Fibroblast of skin of left quadriceps (primary cell): Measurements from ENCODE around the gene GPATCH4.
"Not testable (repeated sequence)": the region's sequence is repeated elsewhere in the genome, so short reads cannot be mapped to it uniquely, and the experiment has no call there.

Source experiments
- DNase-seq, 2 experiments: peaks; one replicate each; pipeline ENCODE4 v3.0.0-alpha.2; 2013; ENCODE audit warnings: low read depth in 2 of 2

Gene GPATCH4

DNA sequence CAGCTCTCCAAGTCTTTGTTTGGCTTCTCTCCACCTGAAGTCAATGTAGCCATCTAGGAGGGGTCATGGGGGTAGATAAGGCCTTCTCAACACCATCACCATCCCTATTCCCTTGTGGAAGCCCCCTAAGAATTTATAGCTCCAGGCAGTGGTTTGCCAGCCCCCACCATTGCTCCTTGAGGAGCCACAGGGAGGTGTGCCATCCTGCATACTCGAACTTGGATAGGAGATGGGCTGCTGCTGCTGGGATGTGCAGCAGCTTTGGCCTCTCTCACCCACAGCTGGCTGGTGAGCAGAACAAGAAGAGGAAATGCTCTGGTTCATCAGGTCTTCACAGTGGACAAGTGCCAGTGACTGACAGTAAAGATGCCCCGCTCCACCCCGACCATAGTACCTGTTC is 4.9 kb downstream of the GPATCH4 start:
- DNase-seq = no peak

DNA sequence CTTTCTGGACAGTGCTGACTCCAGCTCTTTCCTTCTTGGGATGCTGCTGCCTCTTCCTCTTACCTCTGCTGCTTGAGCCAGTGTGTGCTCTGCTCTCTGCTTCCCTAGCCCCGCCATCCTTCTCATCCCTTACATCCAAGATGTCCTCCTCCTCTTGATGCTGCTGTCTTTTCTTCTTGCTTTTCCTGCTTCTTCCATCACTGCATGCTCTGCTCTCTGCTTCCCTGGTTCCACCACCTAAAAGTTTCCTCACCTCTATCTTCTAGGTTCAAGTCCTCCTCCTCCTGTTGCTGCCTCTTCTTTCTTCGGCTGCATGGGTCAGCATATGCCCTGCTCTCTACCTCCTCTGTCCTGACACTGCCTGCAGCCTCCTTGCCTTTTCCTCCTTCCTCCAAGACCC is 6.3 kb downstream of the GPATCH4 start:
- DNase-seq = no peak

DNA sequence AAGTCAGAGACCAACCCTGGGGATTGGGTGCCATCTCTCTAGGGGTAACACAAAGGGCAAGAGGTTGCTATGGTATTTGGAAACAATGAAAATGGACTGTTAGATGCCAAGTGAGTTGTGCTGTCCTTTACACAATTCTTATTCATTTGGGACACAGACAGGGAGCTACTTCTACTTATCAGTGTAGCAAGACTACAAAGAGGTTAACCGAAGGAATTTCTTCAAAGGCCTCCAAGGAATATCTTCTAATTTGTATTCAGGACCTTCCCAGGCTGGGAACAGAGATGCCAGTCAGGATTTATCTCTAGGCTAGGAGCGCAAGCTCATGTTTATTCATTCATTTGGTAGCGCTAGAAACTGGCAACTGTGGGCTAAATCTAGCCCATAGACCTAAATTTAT is 7.1 kb downstream of the GPATCH4 start:
- DNase-seq = no peak

DNA sequence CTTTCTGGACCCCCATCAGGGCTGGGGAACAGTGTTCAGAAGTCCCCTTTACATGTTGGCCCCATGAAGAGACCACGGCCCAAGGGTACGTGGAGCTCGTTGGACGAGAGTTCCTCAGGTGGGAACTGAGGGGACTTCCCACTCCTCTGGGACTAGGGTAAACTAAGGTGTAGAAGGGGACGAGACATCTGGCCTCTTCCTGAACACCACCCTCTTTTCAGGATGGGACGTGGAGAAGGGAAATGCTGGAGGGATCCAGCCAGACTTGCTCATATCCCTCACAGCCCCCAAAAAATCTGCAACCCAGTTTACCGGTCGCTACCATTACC is 7.7 kb downstream of the GPATCH4 start:
- DNase-seq = no peak

DNA sequence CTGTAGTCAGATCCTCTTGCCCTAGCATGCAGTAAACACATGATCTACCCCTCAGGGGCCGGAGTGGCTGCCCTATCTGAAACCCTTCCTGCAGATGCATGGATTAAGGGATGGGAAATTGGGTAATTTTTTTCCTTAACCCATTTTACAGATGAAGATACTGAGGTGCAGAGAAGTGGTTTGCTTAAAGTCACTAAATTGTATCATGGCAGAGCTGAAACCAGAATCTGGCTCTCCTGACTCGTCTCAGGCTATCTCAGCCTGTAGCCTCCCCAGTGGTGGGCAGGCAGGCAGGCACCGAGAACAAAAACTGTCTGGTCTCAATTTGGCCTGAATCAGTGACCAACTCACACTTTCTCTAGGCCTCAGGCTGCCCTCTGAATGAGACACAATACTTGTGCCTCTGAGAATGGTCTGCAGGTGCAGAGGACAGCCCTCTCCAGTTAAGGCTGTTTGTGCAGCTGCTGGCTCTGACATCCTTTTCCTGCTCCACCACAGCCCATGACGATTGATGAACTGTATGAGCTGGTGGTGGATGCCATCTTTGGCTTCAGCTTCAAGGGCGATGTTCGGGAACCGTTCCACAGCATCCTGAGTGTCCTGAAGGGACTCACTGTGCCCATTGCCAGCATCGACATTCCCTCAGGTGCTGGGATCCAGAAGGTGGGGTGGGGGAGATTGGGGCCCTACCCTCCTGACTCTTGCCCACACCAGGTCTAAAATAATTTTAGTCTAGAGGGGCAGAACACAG is 8.2 kb downstream of the GPATCH4 start:
- no peak for DNase-seq

DNA sequence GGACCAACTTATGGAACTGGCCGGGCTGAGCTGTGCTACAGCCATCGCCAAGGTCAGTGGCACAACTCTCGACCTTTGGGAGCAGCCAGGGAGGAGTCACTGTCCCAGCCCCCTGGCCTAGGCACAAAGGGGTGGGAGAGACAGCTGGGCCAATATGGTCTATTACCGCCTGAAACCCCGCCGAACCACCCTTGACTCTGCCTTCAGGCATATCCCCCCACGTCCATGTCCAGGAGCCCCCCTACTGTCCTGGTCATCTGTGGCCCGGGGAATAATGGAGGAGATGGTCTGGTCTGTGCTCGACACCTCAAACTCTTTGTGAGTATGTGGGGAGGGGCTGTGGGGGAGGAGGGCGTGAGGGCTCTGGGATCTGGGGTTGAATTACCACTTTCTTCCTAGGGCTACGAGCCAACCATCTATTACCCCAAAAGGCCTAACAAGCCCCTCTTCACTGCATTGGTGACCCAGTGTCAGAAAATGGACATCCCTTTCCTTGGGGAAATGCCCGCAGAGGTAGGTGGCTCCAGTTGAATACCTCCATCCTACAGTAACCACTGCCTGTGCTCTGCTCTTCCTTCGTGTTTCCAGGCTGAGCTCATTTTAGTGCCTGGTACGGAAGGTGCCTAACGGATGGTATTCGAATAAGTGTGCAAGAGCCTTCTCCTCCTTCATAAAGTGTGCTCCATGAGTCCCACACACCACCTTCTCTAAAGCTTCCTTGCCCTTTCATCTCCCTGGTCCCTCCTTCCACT is 8.9 kb downstream of the GPATCH4 start:
- DNase-seq = no peak

DNA sequence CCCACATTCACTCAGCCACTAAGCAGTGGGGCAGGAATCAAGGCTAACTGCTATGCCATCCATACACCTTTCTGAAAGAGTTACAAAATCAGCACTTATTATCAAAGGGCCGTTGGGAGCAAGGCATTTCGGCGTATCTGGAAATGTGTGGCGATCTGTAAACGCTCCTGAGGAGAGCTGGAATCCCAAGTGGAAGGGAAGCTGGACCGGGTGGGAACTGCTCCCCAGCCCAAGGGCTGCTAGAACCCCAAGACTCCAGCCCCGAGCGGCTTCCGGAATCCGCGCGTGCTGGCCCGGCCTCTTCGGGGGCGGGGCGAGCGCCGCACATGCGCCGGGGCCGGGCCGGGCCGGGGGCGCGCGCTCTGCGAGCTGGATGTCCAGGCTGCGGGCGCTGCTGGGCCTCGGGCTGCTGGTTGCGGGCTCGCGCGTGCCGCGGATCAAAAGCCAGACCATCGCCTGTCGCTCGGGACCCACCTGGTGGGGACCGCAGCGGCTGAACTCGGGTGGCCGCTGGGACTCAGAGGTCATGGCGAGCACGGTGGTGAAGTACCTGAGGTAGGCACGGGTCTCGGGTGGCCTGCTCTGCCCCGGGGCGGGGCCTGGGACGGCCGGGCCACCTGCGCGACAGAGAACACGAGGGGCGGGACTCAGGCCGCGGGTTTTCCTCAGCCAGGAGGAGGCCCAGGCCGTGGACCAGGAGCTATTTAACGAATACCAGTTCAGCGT is 9.7 kb downstream of the GPATCH4 start, which contains the start of gene NAXE:
Gene NAXE (plus strand): TSS at position 345 of the 726 bp plus-strand sequence. CDS start 29 bp downstream, at position 374.
- no peak for DNase-seq

DNA sequence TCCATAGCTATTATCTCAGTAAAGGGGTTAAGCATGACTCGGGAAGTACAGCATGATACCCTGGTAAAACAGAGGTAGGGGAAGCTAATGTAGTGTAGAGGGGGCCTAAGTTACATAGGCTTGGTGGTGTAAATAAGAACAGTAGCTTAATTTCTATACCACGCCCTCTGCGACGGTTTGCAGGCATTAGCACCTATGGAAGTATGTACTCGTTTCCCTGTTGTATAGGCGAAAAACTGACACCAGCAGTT is 10.2 kb downstream of the GPATCH4 start:
- no peak for DNase-seq

DNA sequence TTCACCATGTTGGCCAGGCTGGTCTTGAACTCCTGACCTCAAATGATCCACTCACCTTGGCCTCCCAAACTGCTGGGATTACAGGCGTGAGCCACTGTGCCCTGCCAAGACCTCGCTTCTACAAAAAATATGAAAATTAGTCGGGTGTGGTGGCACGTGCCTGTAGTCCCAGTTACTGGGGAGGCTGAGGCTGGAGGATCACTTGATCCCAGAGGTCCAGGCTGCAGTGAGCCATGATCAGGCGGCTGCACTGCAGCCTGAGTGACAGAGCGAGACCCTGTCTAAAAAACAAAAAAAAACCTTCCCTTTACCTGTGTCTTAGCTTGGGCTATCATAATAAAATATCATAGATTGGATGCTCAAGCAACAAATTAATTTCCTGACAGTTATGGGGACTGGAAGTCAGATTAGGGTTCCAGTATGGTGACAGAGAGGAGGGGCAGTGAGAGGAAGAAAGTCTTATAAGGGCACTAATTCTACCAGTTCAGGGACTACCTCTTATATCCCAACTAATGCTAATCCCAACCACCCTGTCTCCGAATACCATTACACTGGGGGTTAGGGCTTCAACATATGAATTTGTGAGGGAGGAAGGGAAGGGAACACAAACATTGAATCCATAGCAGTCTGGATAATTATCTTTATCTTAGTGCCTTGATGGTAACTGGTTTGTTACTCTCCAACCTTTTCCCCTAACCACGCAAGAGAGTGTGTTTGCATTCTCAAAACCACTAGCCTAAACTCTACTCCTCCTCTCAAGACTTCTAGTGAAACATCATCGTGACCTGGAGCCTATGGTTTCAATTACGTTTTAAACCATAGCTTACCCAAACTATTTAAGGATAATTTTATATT is 10.7 kb downstream of the GPATCH4 start:
- no peak for DNase-seq

DNA sequence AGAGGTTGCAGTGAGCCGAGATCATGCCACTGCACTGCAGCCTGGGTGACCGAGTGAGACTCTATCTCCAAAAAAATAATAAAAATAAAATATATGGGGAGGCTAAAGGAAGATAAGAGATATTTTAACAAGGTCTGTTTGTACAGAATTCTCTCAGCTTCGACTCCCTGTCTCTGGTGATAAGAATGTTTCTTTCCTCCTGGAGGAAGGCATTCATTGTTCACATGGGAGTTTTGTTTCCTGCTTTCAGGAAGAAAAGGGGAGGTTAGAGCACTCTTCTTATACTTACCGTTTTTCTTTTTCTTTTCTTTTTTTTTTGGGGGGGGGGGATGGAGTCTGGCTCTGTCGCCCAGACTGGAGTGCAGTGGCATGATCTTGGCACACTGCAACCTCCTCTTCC is 11.7 kb downstream of the GPATCH4 start:
- DNase-seq = no peak

DNA sequence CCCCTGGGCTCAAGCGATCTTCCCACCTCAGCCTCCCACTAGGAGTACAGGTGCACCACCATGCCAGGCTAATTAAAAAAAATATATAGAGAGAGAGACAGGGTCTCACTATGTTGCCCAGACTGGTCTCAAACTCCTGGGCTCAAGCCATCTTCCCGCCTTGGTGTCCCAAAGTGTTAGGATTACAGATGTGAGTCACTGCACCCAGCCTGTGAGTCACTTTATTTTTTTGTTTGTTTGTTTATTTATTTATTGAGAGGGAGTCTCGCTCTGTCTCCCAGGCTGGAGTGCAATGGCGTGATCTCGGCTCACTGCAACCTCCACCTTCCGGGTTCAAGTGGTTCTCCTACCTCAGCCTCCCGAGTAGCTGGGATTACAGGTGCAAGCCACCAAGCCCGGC is 13.4 kb downstream of the GPATCH4 start:
- not testable (repeated sequence) for DNase-seq

DNA sequence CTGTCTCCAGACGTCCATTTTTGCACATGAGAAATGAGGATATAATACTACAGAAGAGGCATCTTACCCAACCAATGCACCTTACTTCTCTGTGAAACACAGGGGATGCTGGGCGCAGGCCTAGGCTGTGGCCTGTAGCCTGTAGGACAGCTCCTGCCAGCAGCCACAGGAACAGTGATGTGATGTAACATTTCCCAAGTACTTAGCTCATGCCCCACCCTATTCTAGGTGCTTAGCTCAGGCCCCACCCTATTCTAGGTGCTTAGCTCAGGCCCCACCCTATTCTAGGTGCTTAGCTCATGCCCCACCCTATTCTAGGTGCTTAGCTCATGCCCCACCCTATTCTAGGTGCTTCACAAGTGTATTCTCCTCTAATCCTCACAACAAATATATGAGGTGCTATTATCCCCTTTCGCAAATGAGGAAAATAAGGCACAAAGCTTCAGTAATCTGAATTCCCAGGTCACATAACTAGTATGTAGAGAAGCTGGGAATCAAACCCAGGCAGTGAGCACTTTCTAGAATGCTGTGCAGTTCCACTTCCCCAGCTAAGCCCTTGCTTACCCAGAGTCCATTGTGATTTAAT is 14.3 kb downstream of the GPATCH4 start:
- no peak for DNase-seq

DNA sequence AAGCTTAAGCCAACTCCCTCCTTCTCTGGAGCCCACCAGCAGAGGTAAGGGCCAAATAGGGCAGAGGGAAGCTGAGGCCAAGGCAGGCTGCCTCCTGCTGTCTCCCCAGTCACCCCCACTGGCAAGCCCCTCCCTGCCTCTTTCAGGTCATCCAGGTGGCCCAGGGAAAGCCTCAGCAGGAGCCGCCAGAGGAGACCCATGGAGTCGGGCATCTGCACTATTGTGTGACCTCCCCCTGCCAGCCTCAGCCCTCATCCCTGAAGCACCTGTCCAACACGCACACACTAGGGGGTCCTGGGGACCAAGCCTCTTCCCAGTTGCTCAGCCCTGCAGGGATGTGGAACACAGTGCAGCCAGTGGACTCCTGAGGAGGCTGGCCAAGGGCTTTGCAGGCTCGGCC is 15.0 kb downstream of the GPATCH4 start:
- no peak for DNase-seq

DNA sequence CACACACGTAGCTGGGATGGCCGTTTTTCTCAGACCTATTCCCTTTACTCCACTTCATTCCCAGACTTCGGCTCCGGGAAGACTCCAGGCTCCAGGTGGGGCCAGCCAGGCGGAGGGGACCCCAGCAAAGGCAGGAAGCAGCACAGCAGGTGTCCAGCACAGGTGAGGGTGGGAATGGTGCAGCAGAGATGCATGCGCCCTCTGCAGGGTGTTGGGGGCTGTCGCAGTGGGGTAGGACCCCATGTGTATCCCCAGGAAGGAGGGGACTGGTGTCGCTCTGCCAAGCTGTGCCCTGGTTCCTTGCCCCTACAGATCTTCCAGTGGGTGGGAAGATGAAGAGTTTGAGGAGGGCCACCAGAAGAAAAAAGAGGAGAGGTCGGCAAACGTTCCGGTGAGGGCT is 16.5 kb downstream of the GPATCH4 start:
- DNase-seq = no peak

DNA sequence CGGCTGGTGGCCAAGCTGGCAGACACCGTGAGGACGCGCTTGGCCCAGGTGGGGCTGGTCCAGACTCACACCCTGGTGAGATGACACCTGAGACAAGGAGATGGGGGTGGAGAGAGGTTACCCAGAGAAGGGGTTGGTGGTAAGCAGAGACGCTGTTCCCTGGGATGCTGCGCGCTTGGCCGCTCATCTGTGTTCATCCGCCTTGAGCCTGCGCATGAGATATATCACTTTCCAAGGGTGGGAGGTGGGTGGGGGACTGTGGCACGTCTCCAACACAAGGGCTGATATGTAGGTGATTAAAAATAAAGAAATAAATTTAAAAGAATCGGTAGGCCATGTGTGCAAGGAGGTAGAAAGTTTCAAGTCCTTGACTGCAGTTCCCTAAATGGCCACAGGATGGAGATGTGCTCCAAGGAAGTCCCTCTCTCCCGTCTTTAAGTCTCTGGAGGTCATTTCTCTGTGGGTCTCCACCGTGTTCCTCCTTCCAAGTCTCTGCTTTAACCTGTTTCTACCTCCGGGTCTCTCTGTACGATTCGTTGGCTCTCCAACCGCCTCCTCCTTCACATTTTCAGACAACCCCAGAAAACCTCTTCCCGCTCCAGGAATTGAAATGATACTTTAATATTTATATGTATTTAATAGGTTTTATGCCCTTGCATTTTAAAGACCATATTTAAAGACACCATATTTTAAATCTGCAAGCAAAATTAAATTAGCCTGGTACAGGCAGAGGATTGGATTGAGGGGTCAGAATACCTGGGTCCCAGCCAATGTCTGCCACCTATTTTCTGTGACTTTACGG is 17.3 kb downstream of the GPATCH4 start:
- DNase-seq = peak; percentile 44 to 53

DNA sequence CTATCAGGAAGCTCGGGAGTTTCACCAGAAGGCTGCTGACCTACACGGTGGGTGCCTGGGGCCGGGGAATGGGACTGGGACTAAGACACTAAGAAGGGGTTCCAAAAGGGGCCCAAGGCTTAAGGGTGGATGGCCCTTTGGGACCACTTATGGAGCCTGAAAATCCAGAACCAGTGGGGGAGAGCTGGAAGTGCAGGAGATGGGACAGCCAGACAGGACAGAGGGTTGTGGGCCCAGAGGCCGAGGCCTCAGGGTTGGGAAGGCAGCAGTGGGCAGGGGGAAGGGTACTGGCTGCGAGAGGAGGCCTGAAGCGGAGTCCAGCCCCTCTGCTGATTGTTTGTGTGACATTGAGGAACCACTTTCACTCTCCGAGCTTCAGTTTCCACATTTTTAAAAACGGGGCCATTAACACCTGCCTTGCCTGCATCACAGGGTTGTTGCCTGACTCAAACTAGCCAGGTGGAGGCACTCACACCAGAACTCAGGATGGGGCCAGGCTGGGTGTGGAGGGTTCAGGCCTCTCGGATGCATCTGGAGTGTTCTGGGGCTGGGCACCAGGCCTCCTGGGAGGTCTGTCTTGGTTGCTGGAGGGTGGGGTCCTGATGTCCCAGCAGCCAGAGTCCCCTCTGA is 18.8 kb downstream of the GPATCH4 start:
- DNase-seq = no peak

DNA sequence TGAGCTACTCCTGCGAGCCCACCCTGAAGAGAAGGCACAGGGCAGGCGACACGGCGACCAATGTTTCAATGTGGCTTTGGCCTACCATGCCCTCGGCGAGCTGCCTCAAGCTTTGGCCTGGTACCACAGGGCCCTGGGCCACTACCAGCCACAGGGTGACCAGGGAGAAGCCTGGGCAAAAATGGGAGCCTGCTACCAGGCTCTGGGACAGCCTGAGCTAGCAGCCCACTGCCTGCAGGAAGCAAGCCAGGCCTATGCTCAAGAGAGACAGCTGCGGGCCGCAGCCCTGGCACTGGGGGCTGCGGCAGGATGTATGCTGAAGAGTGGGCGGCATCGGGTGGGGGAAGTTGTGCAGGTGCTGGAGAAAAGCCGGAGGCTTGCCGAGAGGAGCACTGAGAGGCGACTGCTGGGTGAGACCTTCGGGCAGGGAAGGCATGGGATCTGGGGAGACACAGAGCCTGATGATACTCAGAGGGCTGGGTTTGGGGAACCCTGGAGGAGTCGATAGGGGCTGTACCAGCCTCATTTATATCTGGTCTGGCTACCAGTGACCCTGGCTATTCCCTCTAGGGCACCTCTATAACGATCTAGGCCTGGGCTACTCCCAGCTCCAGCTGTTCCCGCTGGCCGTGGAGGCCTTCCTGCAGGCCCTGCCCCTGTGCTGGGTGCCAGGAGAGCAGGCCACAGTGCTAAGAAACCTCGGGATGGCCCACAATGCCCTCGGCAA is 19.5 kb downstream of the GPATCH4 start:
- no peak for DNase-seq

DNA sequence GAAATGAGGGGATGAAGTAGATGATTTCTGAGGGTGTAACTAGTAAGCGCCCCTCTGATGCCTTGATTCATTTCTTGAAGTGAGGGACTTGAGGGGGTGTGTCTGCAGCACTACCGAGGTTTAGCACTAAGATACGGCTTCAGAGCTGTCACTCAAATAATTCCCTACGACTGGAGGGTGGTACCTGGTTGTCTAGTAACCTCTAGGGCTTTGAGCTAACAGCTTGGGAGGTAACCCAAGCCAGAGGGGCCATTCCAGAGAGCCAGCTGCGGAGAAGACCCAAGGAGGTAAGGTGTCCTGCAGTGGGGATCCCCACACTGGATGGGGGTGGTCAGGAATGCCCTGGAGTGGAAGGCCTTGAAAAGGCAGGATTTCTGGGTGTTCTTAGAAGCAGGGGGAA is 21.8 kb downstream of the GPATCH4 start, which contains the start of gene TTC24:
Gene TTC24 (plus strand): TSS at position 252 of the 400 bp plus-strand sequence. CDS start 1,642 bp downstream, outside the sequence.
- no peak for DNase-seq

DNA sequence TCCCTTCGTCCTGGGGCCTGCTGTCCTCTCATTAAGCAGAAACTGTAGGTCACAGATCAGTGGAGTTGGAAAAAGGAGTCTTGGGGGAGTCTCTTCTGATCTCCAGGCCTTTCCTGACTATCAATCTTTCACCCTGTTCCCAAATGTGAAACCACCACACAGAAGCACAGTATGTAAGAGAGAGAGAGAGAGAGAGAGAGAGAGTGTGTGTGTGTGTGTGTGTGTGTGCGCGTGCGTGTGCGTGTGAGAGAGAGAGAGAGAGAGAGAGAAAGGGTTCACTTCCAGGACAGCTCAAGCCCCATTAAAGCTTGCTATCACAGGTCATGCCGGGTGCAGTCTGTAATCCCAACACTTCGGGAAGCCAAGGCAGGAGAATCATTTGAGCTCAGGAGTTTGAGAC is 23.2 kb downstream of the GPATCH4 start:
- no peak for DNase-seq

DNA sequence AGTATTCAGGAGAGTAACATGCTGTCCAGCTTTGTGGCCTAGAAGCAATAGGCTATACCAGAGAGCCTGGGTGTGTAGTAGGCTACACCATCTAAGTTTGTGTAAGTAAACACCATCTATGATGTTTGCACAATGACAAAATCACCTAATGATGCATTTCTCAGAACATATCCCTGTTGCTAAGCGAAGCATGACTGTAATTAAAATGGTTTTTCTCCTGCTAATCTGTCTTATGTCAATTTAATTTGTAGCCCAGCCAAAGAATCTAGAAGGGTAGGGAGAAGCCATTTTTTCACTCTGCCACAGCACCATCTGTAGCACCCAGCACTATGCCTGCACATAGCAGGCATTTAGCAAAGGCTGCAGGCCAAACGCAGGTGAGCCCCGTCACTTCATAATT is 23.7 kb downstream of the GPATCH4 start:
- no peak for DNase-seq
